Memory B cell (primary cell): Measurements from ENCODE around the gene GLYR1.
A peak's percentile ranks its signal among the peaks of the same experiment; 100 is the strongest.

Experiments
- ATAC-seq: fragments of 150-1000 bp; cut with Tn5 transposase; 2 replicates; pipeline ENCODE4 v1.10.0; 2021; ENCODE audit warnings: low read depth, mild to moderate bottlenecking, moderate library complexity
- DNase-seq, 2 donors: peaks; one replicate each; pipeline ENCODE4 v3.0.0; 2022; ENCODE audit warnings: low spot score in 2 of 2
- H3K27ac Mint-ChIP-seq: one replicate; pipeline ENCODE4 v1.8.0; 2022; ENCODE audit warnings: mild to moderate bottlenecking, moderate library complexity, mixed read lengths
- H3K27me3 Mint-ChIP-seq: one replicate; pipeline ENCODE4 v1.8.0; 2022; ENCODE audit warnings: mixed read lengths
- H3K36me3 Mint-ChIP-seq: one replicate; pipeline ENCODE4 v1.8.0; 2022; ENCODE audit warnings: mild to moderate bottlenecking, mixed read lengths
- H3K4me1 Mint-ChIP-seq: one replicate; pipeline ENCODE4 v1.8.0; 2022; ENCODE audit warnings: mixed read lengths
- H3K4me3 Mint-ChIP-seq: one replicate; pipeline ENCODE4 v1.8.0; 2022; ENCODE audit warnings: mild to moderate bottlenecking, moderate library complexity, mixed read lengths
- H3K9me3 Mint-ChIP-seq: one replicate; pipeline ENCODE4 v1.8.0; 2022; ENCODE audit warnings: mixed read lengths

The GLYR1 gene

GRCh38 chr16:4801051-4801961 is 45.8 kb downstream of the GLYR1 start:
- H3K27me3 Mint-ChIP-seq, result no peaks in the 10 kb centered on the region
- H3K4me1 Mint-ChIP-seq, result peaks cover 8% of the 10 kb centered on the region
- H3K36me3 Mint-ChIP-seq, result peaks cover 3% of the 10 kb centered on the region
- ATAC-seq (no peak), DNase-seq (peak in 1 of 2 donors; percentile 17)
- H3K4me3 Mint-ChIP-seq, result peak overlapping the region; percentile 87
- H3K27ac Mint-ChIP-seq, result peak overlapping the region; percentile 85
- H3K9me3 Mint-ChIP-seq, result no peaks in the 10 kb centered on the region

GRCh38 chr16:4800290-4801041 is 46.6 kb downstream of the GLYR1 start:
- Mint-ChIP-seq H3K4me1 (peaks cover 8% of the 10 kb centered on the region), H3K36me3 (peaks cover 2% of the 10 kb centered on the region), H3K27ac (no peak overlapping the region), H3K9me3 (no peaks in the 10 kb centered on the region), H3K27me3 (no peaks in the 10 kb centered on the region), H3K4me3 (peak overlapping the region; percentile 24)
- DNase-seq (no peak), ATAC-seq (no peak)

GRCh38 chr16:4799171-4799855 is 47.8 kb downstream of the GLYR1 start:
- H3K4me3 Mint-ChIP-seq, result peak overlapping the region; percentile 17
- H3K27me3 Mint-ChIP-seq, result no peaks in the 10 kb centered on the region
- peaks cover 2% of the 10 kb centered on the region for H3K36me3 Mint-ChIP-seq
- no peak overlapping the region for H3K27ac Mint-ChIP-seq
- ATAC-seq (no peak), DNase-seq (no peak)
- H3K9me3 Mint-ChIP-seq, result no peaks in the 10 kb centered on the region
- H3K4me1 Mint-ChIP-seq, result peaks cover 8% of the 10 kb centered on the region

DNA sequence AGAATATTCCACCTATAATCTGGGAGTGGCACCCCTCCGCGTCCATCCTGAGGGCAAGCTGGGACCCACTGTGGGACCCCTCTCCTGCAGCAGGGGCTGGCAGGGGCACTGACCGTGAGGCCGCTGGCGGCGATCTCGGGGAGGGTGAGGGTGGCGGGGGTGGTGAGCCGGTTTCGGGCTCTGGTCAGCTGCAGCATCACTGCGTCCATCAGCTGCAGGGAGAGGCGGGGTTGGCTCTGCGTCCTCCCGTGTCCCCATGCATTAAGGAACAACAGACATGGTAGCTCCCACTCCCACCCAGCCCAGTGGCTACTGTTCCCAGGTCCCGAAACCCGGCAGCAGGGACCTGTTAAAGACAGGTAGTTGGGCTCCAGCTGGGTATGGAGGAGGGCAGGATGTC is 48.6 kb downstream of the GLYR1 start:
- Mint-ChIP-seq H3K4me1 (peaks cover 8% of the 10 kb centered on the region), H3K27ac (no peak overlapping the region), H3K27me3 (no peaks in the 10 kb centered on the region), H3K36me3 (peaks cover 2% of the 10 kb centered on the region), H3K4me3 (no peak overlapping the region), H3K9me3 (no peaks in the 10 kb centered on the region)
- DNase-seq (no peak), ATAC-seq (no peak)

DNA sequence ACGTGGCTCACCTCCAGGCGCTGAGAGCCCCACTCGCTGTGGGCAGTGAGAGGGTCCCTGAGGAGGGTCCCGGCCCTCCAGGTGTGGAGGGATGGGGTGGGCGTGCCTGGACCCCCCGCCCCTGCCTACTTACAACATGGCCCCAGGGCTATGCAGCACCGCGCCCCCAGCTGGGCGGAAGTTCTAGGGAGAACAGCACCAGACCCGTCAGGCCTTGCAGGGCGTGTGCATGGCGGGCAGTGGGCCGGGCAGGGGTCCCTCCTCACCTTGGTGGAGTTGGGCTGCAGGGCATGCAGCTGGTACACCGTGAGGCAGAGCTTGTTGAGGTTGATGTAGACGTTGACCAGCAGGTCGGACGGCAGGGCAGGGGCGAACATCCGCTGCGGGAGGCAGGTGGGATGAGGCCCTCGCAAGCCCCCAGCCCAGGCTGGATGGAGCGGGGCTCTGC is 49.3 kb downstream of the GLYR1 start:
- DNase-seq (no peak), ATAC-seq (no peak)
- peaks cover 2% of the 10 kb centered on the region for H3K36me3 Mint-ChIP-seq
- no peaks in the 10 kb centered on the region for H3K9me3 Mint-ChIP-seq
- no peaks in the 10 kb centered on the region for H3K27me3 Mint-ChIP-seq
- no peak overlapping the region for H3K4me3 Mint-ChIP-seq
- no peak overlapping the region for H3K27ac Mint-ChIP-seq
- H3K4me1 Mint-ChIP-seq, result peaks cover 6% of the 10 kb centered on the region

DNA sequence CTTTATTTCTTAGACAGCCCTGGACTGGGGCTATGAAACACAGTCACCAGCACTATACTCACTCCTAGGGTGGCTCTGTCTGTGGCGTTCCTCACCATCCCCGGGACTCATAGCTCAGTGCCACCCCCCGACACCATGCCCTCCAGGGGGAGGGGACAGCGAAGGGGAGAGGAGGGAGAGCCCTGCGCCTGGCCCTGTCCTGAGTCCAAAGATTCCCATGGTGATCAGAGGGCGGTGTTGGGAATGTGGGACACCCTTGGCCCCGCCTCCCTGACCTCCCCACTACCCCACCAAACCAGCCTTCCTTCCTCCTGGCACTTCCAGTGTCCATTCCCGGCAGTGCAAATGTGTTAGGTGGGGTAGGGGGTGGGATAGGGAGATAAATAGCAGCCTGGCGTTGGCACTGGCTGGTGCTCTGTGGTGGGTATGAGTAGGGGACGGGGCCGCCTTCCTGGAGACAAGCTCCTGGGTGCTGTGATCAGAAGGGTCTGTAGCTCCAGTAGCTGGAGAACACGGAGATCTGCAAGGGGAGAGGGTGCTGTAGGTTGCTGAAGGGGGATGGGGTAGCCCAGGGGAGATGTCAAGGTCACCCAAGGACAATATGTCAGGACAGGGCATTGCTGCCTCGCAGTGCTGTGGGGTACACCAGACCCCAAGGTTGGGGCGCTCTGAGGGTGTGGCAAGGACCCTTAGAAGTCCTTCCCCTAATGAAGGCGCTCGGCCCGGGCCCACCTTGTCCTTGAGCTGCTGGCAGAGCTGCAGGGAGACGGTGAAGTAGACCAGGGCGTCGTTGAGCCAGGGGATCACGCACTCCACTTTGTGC is 49.9 kb downstream of the GLYR1 start:
- H3K27me3 Mint-ChIP-seq, result no peaks in the 10 kb centered on the region
- H3K27ac Mint-ChIP-seq, result no peak overlapping the region
- no peak for ATAC-seq
- H3K36me3 Mint-ChIP-seq, result peaks cover 2% of the 10 kb centered on the region
- H3K4me3 Mint-ChIP-seq, result no peak overlapping the region
- peaks cover 6% of the 10 kb centered on the region for H3K4me1 Mint-ChIP-seq
- DNase-seq, result no peak
- H3K9me3 Mint-ChIP-seq, result no peaks in the 10 kb centered on the region

DNA sequence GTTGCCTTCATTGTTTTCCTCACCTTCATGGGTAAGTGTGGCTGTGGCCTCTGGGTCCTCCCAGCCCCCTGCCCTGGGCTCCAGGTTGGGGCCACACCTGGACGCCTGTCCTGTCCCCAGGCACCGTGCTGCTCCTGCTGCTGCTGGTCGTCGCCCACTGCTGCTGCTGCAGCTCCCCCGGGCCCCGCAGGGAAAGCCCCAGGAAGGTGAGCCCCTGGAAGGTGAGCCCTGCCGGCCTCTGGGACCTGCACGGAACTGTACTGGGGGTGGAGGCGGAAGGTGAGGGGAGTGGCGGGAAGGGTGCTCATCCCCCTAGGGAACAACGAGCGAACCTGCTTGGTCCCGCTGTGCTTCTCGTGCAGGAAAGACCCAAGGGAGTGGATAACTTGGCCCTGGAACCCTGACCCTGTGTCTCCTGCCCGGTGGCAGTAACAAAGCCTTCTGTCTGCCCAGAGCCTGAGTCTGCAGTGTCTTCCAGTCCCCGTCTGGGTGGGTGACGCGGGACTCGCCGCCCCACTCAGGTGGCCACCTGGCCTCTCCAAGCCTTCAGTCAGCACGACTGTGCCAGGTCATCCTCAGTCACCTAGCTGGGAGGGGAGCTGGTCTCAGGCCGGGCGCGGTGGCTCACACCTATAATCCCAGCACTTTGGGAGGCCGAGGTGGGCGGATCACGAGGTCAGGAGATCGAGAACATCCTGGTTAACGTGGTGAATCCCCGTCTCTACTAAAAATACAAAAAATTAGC is 51.1 kb downstream of the GLYR1 start:
- H3K36me3 Mint-ChIP-seq, result peaks cover 2% of the 10 kb centered on the region
- H3K4me1 Mint-ChIP-seq, result peaks cover 6% of the 10 kb centered on the region
- H3K4me3 Mint-ChIP-seq, result no peak overlapping the region
- H3K27ac Mint-ChIP-seq, result no peak overlapping the region
- H3K9me3 Mint-ChIP-seq, result no peaks in the 10 kb centered on the region
- ATAC-seq (no peak), DNase-seq (no peak)
- H3K27me3 Mint-ChIP-seq, result peaks cover 2% of the 10 kb centered on the region

DNA sequence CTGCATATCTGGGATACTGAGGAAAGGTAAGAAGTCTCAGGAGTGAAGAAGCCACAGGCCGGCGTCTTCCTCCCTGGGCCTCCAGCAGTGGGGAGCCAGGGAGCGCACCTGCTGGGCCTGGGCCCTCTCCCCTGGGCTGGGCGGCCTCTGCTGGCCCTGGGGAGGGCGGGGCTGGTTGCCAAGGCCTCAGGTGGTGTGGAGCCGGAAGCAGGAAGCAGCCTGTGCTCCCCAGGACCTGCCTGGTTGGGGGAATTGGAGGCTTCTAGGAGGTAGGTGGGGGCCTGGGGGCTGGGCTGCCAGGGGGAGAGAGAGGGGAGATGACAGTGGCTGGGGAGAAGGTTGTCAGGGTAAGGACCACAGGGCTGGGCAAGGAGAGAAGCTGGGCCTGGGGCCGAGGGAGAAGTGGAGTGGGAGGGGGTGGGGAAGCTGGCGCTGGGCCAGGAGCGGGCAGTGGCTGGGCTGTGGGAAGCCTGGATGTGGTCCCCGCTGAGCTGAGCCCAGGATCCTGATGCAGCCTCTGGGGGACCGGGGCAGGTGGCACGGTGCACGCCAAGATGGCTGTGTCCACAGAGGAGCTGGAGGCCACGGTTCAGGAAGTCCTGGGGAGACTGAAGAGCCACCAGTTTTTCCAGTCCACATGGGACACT is 51.8 kb downstream of the GLYR1 start, which contains the start of gene SMIM22:
Gene SMIM22 (plus strand): TSS at position 189 of the 647 bp plus-strand sequence. CDS start 366 bp downstream, at position 555.
- no peak within 1 kb of the TSS for H3K27ac Mint-ChIP-seq
- H3K9me3 Mint-ChIP-seq, result no peaks in the 10 kb centered on the region
- ATAC-seq (no peak), DNase-seq (no peak)
- H3K4me1 Mint-ChIP-seq, result no peaks in the 10 kb centered on the region
- H3K36me3 Mint-ChIP-seq, result peaks cover 2% of the 10 kb centered on the region
- H3K27me3 Mint-ChIP-seq, result peaks cover 3% of the 10 kb centered on the region
- no peak within 1 kb of the TSS for H3K4me3 Mint-ChIP-seq

DNA sequence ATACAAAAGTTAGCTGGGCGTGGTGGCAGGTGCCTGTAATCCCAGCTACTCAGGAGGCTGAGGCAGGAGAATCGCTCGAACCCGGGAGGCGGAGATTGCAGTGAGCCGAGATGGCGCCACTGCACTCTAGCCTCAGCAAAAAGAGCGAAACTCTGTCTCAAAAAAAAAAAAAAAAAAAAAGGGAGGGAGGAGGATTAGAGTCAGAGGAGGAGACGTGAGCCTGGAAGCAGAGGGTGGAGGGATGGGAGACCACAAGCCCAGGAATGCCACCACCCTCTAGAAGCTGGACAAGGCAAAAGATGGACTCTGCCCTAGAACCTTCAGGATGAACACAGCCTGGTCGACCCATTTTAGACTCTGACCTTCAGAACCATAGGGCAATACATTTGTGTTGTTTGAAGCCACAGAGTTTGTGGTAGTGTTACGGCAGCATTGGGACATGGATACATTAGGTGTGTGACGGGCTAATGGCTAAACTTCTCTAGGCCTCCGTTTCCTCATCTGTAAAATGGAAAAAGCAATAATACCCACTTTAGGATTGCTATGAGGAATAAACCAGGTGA is 54.1 kb downstream of the GLYR1 start:
- DNase-seq (no peak), ATAC-seq (no peak)
- H3K27ac Mint-ChIP-seq, result no peak overlapping the region
- peaks cover 2% of the 10 kb centered on the region for H3K36me3 Mint-ChIP-seq
- H3K4me3 Mint-ChIP-seq, result no peak overlapping the region
- H3K9me3 Mint-ChIP-seq, result no peaks in the 10 kb centered on the region
- H3K4me1 Mint-ChIP-seq, result no peaks in the 10 kb centered on the region
- H3K27me3 Mint-ChIP-seq, result peaks cover 3% of the 10 kb centered on the region

- H3K4me1 Mint-ChIP-seq, result no peaks in the 10 kb centered on the region
- H3K4me3 Mint-ChIP-seq, result no peak overlapping the region
- H3K9me3 Mint-ChIP-seq, result no peaks in the 10 kb centered on the region
- peaks cover 3% of the 10 kb centered on the region for H3K27me3 Mint-ChIP-seq
- DNase-seq (no peak), ATAC-seq (no peak)
- no peak overlapping the region for H3K27ac Mint-ChIP-seq
- H3K36me3 Mint-ChIP-seq, result no peaks in the 10 kb centered on the region
Observed at GRCh38 chr16:4790871-4791270, 56.2 kb downstream of the GLYR1 start.

GRCh38 chr16:4790261-4790660 is 56.8 kb downstream of the GLYR1 start:
- ATAC-seq, result no peak
- Mint-ChIP-seq H3K36me3 (no peaks in the 10 kb centered on the region), H3K27ac (no peak overlapping the region), H3K4me3 (no peak overlapping the region), H3K4me1 (no peaks in the 10 kb centered on the region), H3K27me3 (peaks cover 3% of the 10 kb centered on the region), H3K9me3 (no peaks in the 10 kb centered on the region)
- DNase-seq, result no peak

GRCh38 chr16:4788910-4789309 is 58.2 kb downstream of the GLYR1 start:
- H3K4me3 Mint-ChIP-seq, result no peak overlapping the region
- no peak overlapping the region for H3K27ac Mint-ChIP-seq
- no peak for DNase-seq
- H3K9me3 Mint-ChIP-seq, result no peaks in the 10 kb centered on the region
- no peaks in the 10 kb centered on the region for H3K36me3 Mint-ChIP-seq
- peaks cover 3% of the 10 kb centered on the region for H3K27me3 Mint-ChIP-seq
- no peaks in the 10 kb centered on the region for H3K4me1 Mint-ChIP-seq
- no peak for ATAC-seq
